ENCODE results near the gene OR51S1.

DNA sequence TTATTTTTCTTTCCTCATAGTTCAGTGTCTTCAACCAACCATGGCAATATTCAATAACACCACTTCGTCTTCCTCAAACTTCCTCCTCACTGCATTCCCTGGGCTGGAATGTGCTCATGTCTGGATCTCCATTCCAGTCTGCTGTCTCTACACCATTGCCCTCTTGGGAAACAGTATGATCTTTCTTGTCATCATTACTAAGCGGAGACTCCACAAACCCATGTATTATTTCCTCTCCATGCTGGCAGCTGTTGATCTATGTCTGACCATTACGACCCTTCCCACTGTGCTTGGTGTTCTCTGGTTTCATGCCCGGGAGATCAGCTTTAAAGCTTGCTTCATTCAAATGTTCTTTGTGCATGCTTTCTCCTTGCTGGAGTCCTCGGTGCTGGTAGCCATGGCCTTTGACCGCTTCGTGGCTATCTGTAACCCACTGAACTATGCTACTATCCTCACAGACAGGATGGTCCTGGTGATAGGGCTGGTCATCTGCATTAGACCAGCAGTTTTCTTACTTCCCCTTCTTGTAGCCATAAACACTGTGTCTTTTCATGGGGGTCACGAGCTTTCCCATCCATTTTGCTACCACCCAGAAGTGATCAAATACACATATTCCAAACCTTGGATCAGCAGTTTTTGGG lies 33.0 kb upstream of the OR51S1 start, which contains the start of gene OR51T1:
- TF ChIP-seq, protein P1, sequence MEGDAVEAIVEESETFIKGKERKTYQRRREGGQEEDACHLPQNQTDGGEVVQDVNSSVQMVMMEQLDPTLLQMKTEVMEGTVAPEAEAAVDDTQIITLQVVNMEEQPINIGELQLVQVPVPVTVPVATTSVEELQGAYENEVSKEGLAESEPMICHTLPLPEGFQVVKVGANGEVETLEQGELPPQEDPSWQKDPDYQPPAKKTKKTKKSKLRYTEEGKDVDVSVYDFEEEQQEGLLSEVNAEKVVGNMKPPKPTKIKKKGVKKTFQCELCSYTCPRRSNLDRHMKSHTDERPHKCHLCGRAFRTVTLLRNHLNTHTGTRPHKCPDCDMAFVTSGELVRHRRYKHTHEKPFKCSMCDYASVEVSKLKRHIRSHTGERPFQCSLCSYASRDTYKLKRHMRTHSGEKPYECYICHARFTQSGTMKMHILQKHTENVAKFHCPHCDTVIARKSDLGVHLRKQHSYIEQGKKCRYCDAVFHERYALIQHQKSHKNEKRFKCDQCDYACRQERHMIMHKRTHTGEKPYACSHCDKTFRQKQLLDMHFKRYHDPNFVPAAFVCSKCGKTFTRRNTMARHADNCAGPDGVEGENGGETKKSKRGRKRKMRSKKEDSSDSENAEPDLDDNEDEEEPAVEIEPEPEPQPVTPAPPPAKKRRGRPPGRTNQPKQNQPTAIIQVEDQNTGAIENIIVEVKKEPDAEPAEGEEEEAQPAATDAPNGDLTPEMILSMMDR (IDR thresholded peaks at IDR 0.05), result no peak
- TF ChIP-seq ZFX (IDR thresholded peaks at IDR 0.05; ENCODE audit: borderline replicate concordance), result no peak

Data from 22Rv1 (cell line).